Mesendoderm (in vitro differentiated cells): ENCODE measurements around the gene NRL.

Source experiments
- DNase-seq: peaks from one replicate; pipeline ENCODE4 v3.0.0; 2013
- H2AK5ac ChIP-seq: 2 replicates; pipeline ENCODE4 v1.6.1; 2013; ENCODE audit warnings: low read length, inconsistent platforms
- H2BK120ac ChIP-seq: 2 replicates; pipeline ENCODE4 v1.6.1; 2013; ENCODE audit warnings: low read depth, mild to moderate bottlenecking, low read length, moderate library complexity, mixed read lengths
- H2BK15ac ChIP-seq: replicated peaks from 2 replicates; pipeline ENCODE4 v1.6.1; 2013; ENCODE audit warnings: low read depth, mild to moderate bottlenecking, moderate library complexity
- H2BK5ac ChIP-seq: 2 replicates; pipeline ENCODE4 v1.6.1; 2013; ENCODE audit warnings: low read length, inconsistent platforms
- H3K18ac ChIP-seq: 2 replicates; pipeline ENCODE4 v1.6.1; 2013; ENCODE audit warnings: mild to moderate bottlenecking, low read length, mixed read lengths
- H3K23ac ChIP-seq: one replicate; pipeline ENCODE4 v1.6.1; 2013; ENCODE audit warnings: low read length
- H3K27ac ChIP-seq: 2 replicates; pipeline ENCODE4 v1.5.1; 2013; ENCODE audit warnings: low read depth, mild to moderate bottlenecking, inconsistent platforms, low read length, moderate library complexity
- H3K27me3 ChIP-seq: 2 replicates; pipeline ENCODE4 v1.6.1; 2013; ENCODE audit warnings: low read length, control low read depth, mild to moderate bottlenecking, inconsistent platforms; ENCODE audit not compliant: insufficient read depth, poor library complexity
- H3K36me3 ChIP-seq: 2 replicates; pipeline ENCODE4 v1.6.1; 2013; ENCODE audit warnings: low read length, inconsistent platforms; ENCODE audit not compliant: control insufficient read depth, insufficient read depth
- H3K4ac ChIP-seq: one replicate; pipeline ENCODE4 v1.6.1; 2013; ENCODE audit warnings: low read depth, mild to moderate bottlenecking, low read length, moderate library complexity
- H3K4me1 ChIP-seq: 2 replicates; pipeline ENCODE4 v1.6.1; 2013; ENCODE audit warnings: low read depth, low read length, inconsistent platforms; ENCODE audit not compliant: control insufficient read depth
- H3K4me2 ChIP-seq: 2 replicates; pipeline ENCODE4 v1.6.1; 2013; ENCODE audit warnings: low read length
- H3K4me3 ChIP-seq: 2 replicates; pipeline ENCODE4 v1.5.1; 2013; ENCODE audit warnings: mild to moderate bottlenecking, low read length
- H3K56ac ChIP-seq: one replicate; pipeline ENCODE4 v1.6.1; 2013; ENCODE audit warnings: low read length
- H3K79me1 ChIP-seq: 2 replicates; pipeline ENCODE4 v1.6.1; 2013; ENCODE audit warnings: low read length, inconsistent platforms
- H3K79me2 ChIP-seq: 2 replicates; pipeline ENCODE4 v1.6.1; 2013; ENCODE audit warnings: mild to moderate bottlenecking, low read length; ENCODE audit not compliant: control insufficient read depth, insufficient read depth
- H3K9ac ChIP-seq: 2 replicates; pipeline ENCODE4 v1.6.1; 2013; ENCODE audit warnings: low read length, inconsistent platforms
- H4K5ac ChIP-seq: one replicate; pipeline ENCODE4 v1.6.1; 2013; ENCODE audit warnings: low read length
- H4K8ac ChIP-seq: one replicate; pipeline ENCODE4 v1.6.1; 2013; ENCODE audit warnings: low read depth, mild to moderate bottlenecking, control low read depth, low read length, moderate library complexity
- WGBS: extraction: QIAGEN DNeasy Blood & Tissue Kit; methylation state at CpG from one replicate; pipeline ENCODE4 v1.1.7; 2013; ENCODE audit warnings: low lambda C conversion rate, missing lambda C conversion rate; ENCODE audit not compliant: insufficient coverage; ENCODE audit errors: extremely low coverage; 5-methylcytosine and 5-hydroxymethylcytosine counted together

The NRL gene

DNA sequence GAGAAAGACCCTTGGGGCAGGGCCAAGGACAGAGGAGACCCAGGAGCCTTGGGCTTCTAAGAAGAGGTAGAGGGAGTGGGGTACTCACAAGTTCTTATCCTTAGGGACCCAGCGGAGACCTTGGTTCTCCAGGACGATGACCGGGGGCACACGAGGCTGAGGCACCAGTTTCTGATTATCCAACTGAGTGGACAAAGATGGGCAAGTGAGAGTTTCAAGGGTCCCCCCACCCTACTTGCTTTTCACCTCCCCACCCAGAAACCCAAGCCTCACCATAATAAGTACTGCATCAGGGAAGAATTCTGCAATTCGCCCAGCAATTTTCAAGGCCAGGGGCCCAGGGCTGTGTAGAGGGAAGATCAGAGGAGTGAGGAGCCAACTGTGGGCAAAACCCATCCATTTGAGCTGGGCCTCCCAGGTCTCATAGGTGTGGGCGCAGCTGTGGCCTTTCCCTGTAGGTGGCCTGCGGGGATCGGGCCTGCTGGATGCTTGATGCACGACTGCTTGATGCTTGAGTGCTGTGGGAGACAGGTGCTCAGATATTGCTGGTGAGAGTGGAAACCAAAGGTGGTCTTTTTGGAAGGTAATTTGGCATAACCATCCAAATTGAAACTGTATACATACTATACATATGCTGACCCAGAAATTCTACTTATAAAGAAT, 24.7 kb upstream of the NRL start:
- peak overlapping the region; percentile 36 for H3K9ac ChIP-seq
- H2BK5ac ChIP-seq, result no peak overlapping the region
- no peaks in the 10 kb centered on the region for H3K27me3 ChIP-seq
- no peak overlapping the region for H3K4ac ChIP-seq
- H3K4me2 ChIP-seq, result no peak overlapping the region
- peaks cover 5% of the 10 kb centered on the region for H3K36me3 ChIP-seq
- no peak overlapping the region for H4K8ac ChIP-seq
- H3K4me3 ChIP-seq, result no peak overlapping the region
- no peak overlapping the region for H3K18ac ChIP-seq
- no peak overlapping the region for H3K23ac ChIP-seq
- H3K56ac ChIP-seq, result peak overlapping the region; percentile 38
- H2AK5ac ChIP-seq, result no peak overlapping the region
- DNase-seq, result no peak
- no CpG with 5 or more reads among the region's 9 CpGs for WGBS
- no peak overlapping the region for H2BK15ac ChIP-seq
- H2BK120ac ChIP-seq, result no peak overlapping the region
- H3K79me2 ChIP-seq, result peaks cover 13% of the 10 kb centered on the region
- H4K5ac ChIP-seq, result no peak overlapping the region
- H3K27ac ChIP-seq, result no peak overlapping the region
- H3K4me1 ChIP-seq, result peaks cover 4% of the 10 kb centered on the region
- peaks cover 9% of the 10 kb centered on the region for H3K79me1 ChIP-seq

DNA sequence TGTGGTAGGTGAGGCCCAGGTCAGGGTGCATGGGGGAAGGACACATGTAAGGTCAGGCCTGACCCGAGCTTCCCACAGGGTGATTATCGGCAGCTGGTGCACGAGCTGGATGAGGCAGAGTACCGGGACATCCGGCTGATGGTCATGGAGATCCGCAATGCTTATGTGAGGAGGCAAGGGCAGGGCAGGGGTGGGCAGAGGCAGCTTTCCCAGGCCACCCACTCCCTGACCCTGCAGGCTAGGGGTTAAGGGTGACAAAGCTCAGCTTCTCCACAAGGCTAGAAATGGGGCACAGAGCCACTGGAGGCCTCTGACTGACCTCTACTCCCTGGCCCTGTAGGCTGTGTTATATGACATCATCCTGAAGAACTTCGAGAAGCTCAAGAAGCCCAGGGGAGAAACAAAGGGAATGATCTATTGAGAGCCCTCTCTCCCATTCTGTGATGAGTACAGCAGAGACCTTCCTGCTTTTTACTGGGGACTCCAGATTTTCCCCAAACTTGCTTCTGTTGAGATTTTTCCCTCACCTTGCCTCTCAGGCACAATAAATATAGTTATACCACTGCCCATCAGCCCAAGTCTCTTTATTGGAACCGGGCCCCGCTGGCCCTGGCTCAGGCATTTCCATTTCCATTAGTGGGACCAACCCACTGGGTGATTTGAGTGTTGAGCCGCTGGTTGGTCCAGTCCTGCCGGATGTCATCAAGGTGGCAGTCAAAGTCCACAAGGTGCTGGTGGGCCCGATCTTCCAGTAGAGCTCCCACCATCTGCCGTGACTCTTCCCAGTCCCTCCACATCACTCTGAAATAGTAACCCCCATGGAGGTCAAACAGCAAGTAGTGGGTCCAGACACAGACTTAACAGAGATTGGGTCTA, 23.9 kb upstream of the NRL start:
- Histone ChIP-seq H3K27ac (no peak overlapping the region), H4K5ac (no peak overlapping the region), H3K4me3 (no peak overlapping the region), H3K4me2 (no peak overlapping the region), H2BK15ac (no peak overlapping the region), H3K36me3 (peaks cover 5% of the 10 kb centered on the region), H3K9ac (no peak overlapping the region), H4K8ac (no peak overlapping the region), H3K79me1 (peaks cover 9% of the 10 kb centered on the region), H3K4ac (no peak overlapping the region), H2BK5ac (no peak overlapping the region), H3K23ac (no peak overlapping the region), H2BK120ac (no peak overlapping the region), H3K56ac (no peak overlapping the region), H3K4me1 (peaks cover 4% of the 10 kb centered on the region), H3K79me2 (peaks cover 13% of the 10 kb centered on the region), H3K27me3 (no peaks in the 10 kb centered on the region), H2AK5ac (no peak overlapping the region), H3K18ac (no peak overlapping the region)
- DNase-seq, result no peak
- WGBS, result no CpG with 5 or more reads among the region's 13 CpGs

DNA sequence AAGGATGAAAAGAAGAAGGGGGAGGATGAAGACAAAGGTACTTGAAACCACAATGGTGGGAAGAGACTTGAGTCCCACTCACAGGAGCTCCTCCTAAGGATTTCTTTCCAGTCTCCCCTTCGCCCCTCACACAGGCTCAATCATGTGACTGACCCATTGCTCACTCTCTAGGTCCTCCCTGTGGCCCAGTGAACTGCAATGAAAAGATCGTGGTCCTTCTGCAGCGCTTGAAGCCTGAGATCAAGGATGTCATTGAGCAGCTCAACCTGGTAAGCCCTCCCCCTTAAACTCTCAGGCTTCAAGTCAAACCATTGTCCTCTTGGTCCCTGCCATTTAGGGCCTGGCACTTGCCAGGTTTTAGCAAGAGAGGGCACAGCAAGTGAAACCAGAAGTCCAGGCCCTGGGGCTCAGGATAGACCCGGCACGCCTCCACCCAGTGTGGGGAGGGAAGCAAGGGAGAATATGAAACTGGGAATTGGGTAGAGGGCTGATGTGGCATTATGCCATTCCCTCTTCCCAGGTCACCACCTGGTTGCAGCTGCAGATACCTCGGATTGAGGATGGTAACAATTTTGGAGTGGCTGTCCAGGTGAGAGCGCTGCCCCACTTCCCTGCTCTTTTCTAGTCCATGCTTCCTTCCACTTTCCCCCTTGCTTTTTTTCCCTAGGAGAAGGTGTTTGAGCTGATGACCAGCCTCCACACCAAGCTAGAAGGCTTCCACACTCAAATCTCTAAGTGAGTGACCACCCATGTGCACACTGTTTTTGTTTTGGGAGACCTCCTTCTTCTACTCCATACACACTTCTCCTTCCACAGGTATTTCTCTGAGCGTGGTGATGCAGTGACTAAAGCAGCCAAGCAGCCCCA, 23.0 kb upstream of the NRL start:
- no peak overlapping the region for H2AK5ac ChIP-seq
- H3K27ac ChIP-seq, result no peak overlapping the region
- H4K5ac ChIP-seq, result no peak overlapping the region
- H4K8ac ChIP-seq, result no peak overlapping the region
- no peak overlapping the region for H3K23ac ChIP-seq
- H3K4me2 ChIP-seq, result no peak overlapping the region
- peaks cover 9% of the 10 kb centered on the region for H3K79me1 ChIP-seq
- H3K4me3 ChIP-seq, result no peak overlapping the region
- H3K4me1 ChIP-seq, result peaks cover 4% of the 10 kb centered on the region
- H2BK5ac ChIP-seq, result no peak overlapping the region
- H3K27me3 ChIP-seq, result no peaks in the 10 kb centered on the region
- no peak overlapping the region for H3K4ac ChIP-seq
- H3K18ac ChIP-seq, result no peak overlapping the region
- H3K56ac ChIP-seq, result no peak overlapping the region
- peaks cover 13% of the 10 kb centered on the region for H3K79me2 ChIP-seq
- H2BK15ac ChIP-seq, result no peak overlapping the region
- no CpG with 5 or more reads among the region's 8 CpGs for WGBS
- no peak overlapping the region for H2BK120ac ChIP-seq
- H3K36me3 ChIP-seq, result peaks cover 5% of the 10 kb centered on the region
- H3K9ac ChIP-seq, result no peak overlapping the region
- DNase-seq, result no peak

DNA sequence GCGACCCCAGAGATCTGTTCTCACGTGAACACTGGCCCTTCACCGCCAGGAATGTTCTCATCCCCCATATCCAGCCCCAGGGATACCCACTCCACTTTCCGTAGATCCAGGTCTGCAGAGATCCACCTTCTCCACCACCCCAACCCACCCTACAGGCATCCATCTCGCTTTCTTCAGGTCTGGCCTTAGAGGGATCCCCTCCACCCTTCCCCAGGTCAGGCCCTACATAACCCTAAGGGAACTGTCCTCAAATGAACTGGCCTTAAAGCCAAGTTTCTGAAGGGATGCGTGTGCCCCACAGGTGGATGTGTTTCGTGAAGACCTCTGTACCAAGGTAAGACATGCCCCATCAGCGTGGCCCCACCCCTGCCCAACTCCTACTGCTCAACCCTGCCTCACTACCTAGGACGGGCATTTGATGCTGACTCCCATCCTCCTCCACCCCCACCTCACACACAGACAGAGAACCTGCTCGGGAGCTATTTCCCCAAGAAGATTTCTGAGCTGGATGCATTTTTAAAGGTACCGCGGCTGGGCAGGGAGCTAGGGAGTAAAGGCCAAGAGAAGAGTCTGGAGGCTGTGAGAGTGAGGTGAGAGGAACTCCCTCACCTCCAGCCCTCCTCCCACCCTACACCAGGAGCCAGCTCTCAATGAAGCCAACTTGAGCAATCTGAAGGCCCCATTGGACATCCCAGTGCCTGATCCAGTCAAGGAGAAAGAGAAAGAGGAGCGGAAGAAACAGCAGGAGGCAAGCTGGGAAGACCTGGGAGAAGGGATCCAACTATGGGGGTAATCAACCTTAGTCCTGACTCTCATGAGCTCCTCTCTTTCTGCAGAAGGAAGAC, 22.2 kb upstream of the NRL start:
- WGBS, result no CpG with 5 or more reads among the region's 13 CpGs
- H3K79me1 ChIP-seq, result peaks cover 9% of the 10 kb centered on the region
- H3K4me3 ChIP-seq, result no peak overlapping the region
- peaks cover 5% of the 10 kb centered on the region for H3K36me3 ChIP-seq
- no peak for DNase-seq
- peak overlapping the region; percentile 85 for H3K9ac ChIP-seq
- no peak overlapping the region for H3K4ac ChIP-seq
- H2BK120ac ChIP-seq, result no peak overlapping the region
- H3K27ac ChIP-seq, result no peak overlapping the region
- H4K8ac ChIP-seq, result no peak overlapping the region
- H3K18ac ChIP-seq, result no peak overlapping the region
- H4K5ac ChIP-seq, result no peak overlapping the region
- no peak overlapping the region for H2AK5ac ChIP-seq
- peaks cover 13% of the 10 kb centered on the region for H3K79me2 ChIP-seq
- H3K56ac ChIP-seq, result peak overlapping the region; percentile 87
- H2BK15ac ChIP-seq, result no peak overlapping the region
- no peaks in the 10 kb centered on the region for H3K27me3 ChIP-seq
- no peak overlapping the region for H3K23ac ChIP-seq
- peaks cover 4% of the 10 kb centered on the region for H3K4me1 ChIP-seq
- H3K4me2 ChIP-seq, result peak overlapping the region; percentile 48
- H2BK5ac ChIP-seq, result no peak overlapping the region
